PC-3 (cell line): Measurements from ENCODE around the gene CGN. TPM values are rescaled to one million over a fixed set of nuclear protein-coding genes. Genes with fewer than 3 reads are reported as not detected.

Source experiments
- ATAC-seq: fragments of 200-7000 bp; cut with Tn5 transposase; 2 replicates; pipeline ENCODE4 v1.9.1; 2020; ENCODE audit warnings: mild to moderate bottlenecking, moderate library complexity
- BruUV-seq: library from RNA; stranded (reverse); fragments of 400-500 nt; replicated peaks from 2 replicates; lab custom pipeline; 2021; lab: Mats Ljungman, UMichigan
- CTCF ChIA-PET: fragments of 300-600 bp; sonication (Branson Sonifier 250); formaldehyde crosslinking; loops from one replicate; lab custom pipeline; 2022; ENCODE audit warnings: antibody characterized with exemption; lab: Charles Lee
- POLR2A ChIA-PET: fragments of 300-600 bp; sonication (Branson Sonifier 250); formaldehyde crosslinking; loops from one replicate; lab custom pipeline; 2022; ENCODE audit warnings: antibody characterized with exemption; ENCODE audit not compliant: unreplicated experiment; lab: Charles Lee
- DNase-seq: peaks from one replicate; pipeline ENCODE4 v3.0.0-alpha.2; 2015
- H2AFZ ChIP-seq: fragments of 300-600 bp; sonication (generic); 2 replicates; pipeline ENCODE4 v1.6.0; 2016; ENCODE audit warnings: antibody characterized with exemption, low read length
- H3F3A ChIP-seq: fragments of 300-600 bp; sonication (generic); one replicate; pipeline ENCODE4 v1.6.0; 2017; ENCODE audit warnings: antibody characterized with exemption, low read length, control low read depth, mild to moderate bottlenecking; ENCODE audit not compliant: unreplicated experiment
- H3K27ac ChIP-seq: fragments of 300-600 bp; sonication (generic); 2 replicates; pipeline ENCODE4 v1.5.1; 2016; ENCODE audit warnings: mild to moderate bottlenecking, low read length
- H3K27me3 ChIP-seq: fragments of 300-600 bp; sonication (generic); 2 replicates; pipeline ENCODE4 v1.6.1; 2016; ENCODE audit warnings: low read length, mixed read lengths
- H3K36me3 ChIP-seq: fragments of 300-600 bp; sonication (generic); 2 replicates; pipeline ENCODE4 v1.6.1; 2016; ENCODE audit warnings: low read depth, mixed run types, low read length, mixed read lengths
- H3K4me1 ChIP-seq: fragments of 300-600 bp; sonication (generic); 2 replicates; pipeline ENCODE4 v1.5.1; 2016; ENCODE audit warnings: low read length; ENCODE audit not compliant: insufficient read depth
- H3K4me2 ChIP-seq: fragments of 300-600 bp; sonication (generic); 2 replicates; pipeline ENCODE4 v1.6.0; 2016; ENCODE audit warnings: low read length
- H3K4me3 ChIP-seq: fragments of 300-600 bp; sonication (generic); 2 replicates; pipeline ENCODE4 v1.5.1; 2016; ENCODE audit warnings: mild to moderate bottlenecking, low read length, mixed read lengths
- H3K79me2 ChIP-seq: fragments of 300-600 bp; sonication (generic); 2 replicates; pipeline ENCODE4 v1.6.1; 2017; ENCODE audit warnings: low read length, mixed read lengths
- H3K9ac ChIP-seq: fragments of 300-600 bp; sonication (generic); 2 replicates; pipeline ENCODE4 v1.6.0; 2016; ENCODE audit warnings: mild to moderate bottlenecking, low read length
- H3K9me2 ChIP-seq: fragments of 300-600 bp; sonication (generic); replicated peaks from 2 replicates; pipeline ENCODE4 v1.6.1; 2016; ENCODE audit warnings: mixed run types, low read length, mixed read lengths
- H3K9me3 ChIP-seq: fragments of 300-600 bp; sonication (generic); 2 replicates; pipeline ENCODE4 v1.6.1; 2016; ENCODE audit warnings: low read length, mixed read lengths
- H4K20me1 ChIP-seq: fragments of 300-600 bp; sonication (generic); 2 replicates; pipeline ENCODE4 v1.6.1; 2016; ENCODE audit warnings: low read length, mixed read lengths
- CTCF ChIP-seq: fragments of 300-600 bp; sonication (generic); conservative IDR thresholded peaks from 2 replicates; pipeline ENCODE4 v1.5.1; 2017; ENCODE audit warnings: antibody characterized with exemption, low read depth, mild to moderate bottlenecking, low read length
- EZH2 ChIP-seq: fragments of 300-600 bp; sonication (generic); IDR thresholded peaks from one replicate; pipeline ENCODE4 v1.6.1; 2017; ENCODE audit warnings: antibody characterized with exemption, mild to moderate bottlenecking, low read length; ENCODE audit not compliant: unreplicated experiment
- EZH2phosphoT487 ChIP-seq: fragments of 300-600 bp; sonication (generic); IDR thresholded peaks from 2 replicates; pipeline ENCODE4 v1.6.1; 2018; ENCODE audit warnings: mild to moderate bottlenecking, antibody characterized with exemption, low read length, borderline replicate concordance
- intact Hi-C: fragments of 100-400 bp; cut with micrococcal nuclease; formaldehyde crosslinking; loops from 2 replicates; pipeline ENCODE4 v1.9.0; 2023
- total RNA-seq: library from RNA; depleted of rRNA; stranded (reverse); fragments of >200 nt; gene quantifications from 2 replicates; pipeline ENCODE4 v1.2.3, GENCODE V29; 2014

The CGN gene
- total RNA-seq, 1 experiment from 2014 or later = 13.3 TPM

DNA sequence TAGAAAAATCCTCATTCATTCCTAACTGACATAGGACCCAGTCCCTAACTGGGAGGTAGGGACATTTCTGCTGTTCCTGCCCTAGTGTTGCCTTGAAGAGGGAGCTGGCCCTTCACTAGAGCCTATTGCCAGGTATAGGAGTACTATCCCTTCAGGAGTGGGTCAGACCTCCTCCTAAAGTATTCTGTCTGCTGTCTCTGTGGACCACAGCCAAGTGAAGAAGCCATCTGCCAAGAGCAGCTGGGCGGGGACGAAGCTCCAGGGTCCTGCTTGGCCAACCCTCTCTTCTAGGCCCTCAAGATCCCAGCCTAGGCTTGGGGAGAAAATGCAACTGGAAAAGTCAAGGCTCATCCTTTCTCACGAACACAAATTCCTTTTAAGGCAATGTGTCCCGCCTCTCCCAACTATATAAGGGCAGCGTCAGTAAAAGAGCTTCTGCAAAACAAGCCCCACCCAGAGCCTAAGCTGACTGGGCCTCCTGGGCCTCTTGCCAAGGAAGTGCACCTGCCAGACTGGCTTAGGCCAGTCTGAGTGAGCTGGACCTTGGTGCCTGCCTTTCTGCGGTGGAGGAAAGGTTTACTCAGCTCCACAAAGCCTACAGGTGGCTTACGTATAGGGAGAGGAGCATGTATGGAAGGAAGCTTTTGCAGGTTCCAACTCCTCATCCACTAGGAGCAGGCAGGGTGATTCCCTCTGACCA lies 28.3 kb downstream of the CGN start:
- Histone ChIP-seq H3K9me2 (no peaks in the 10 kb centered on the region), H3K9me3 (no peaks in the 10 kb centered on the region), H3F3A (no peaks in the 10 kb centered on the region), H3K4me2 (peak overlapping the region; percentile 79), H3K27ac (peak overlapping the region; percentile 86), H3K27me3 (no peaks in the 10 kb centered on the region), H3K9ac (peak overlapping the region; percentile 72), H3K4me3 (peak overlapping the region; percentile 81), H4K20me1 (peaks cover 34% of the 10 kb centered on the region), H3K79me2 (peaks cover 42% of the 10 kb centered on the region), H3K36me3 (peaks cover 16% of the 10 kb centered on the region; the same call in 1 of the 2 replicates), H3K4me1 (peaks cover 66% of the 10 kb centered on the region), H2AFZ (no peak overlapping the region)
- intact Hi-C loops = loop anchor here (1.0 to 10.0 kb wide), 6 partner anchors 10 to 345 kb away; partner anchors contain the start of genes PIP5K1A, POGZ and VPS72
- ChIA-PET POLR2A (interaction anchor here (0.5 to 1.0 kb wide), 9 partner anchors 9 to 453 kb away, joined by 4 to 8 read pairs (median 4); partner anchors contain the start of genes C2CD4D and CGN), CTCF (interaction anchor here (0.5 to 1.2 kb wide), 8 partner anchors 28 to 910 kb away, joined by 3 to 15 read pairs (median 5); partner anchors contain the start of genes CGN, MRPL9 and PI4KB)
- TF ChIP-seq CTCF = no peak
- no peak for TF ChIP-seq EZH2phosphoT487
- no peak for TF ChIP-seq EZH2
- DNase-seq (peak; percentile 100), ATAC-seq (peak; percentile 69)
- BruUV-seq = TSS peak; percentile 79

GRCh38 chr1:151540021-151540981 lies 29.1 kb downstream of the CGN start, which contains the start of gene TUFT1:
TSS of gene TUFT1 (plus strand) at chr1:151540309. CDS start at chr1:151540367, 58 bp downstream.
- no peaks in the 10 kb centered on the region for H3K9me2 ChIP-seq
- H3K4me2 ChIP-seq = peak within 1 kb of the TSS; percentile 79
- H3K27me3 ChIP-seq = no peaks in the 10 kb centered on the region
- H3K27ac ChIP-seq = peak within 1 kb of the TSS; percentile 86
- peak; percentile 97 for DNase-seq
- peaks cover 13% of the 10 kb centered on the region; the same call in 1 of the 2 replicates for H3K36me3 ChIP-seq
- ChIA-PET POLR2A (interaction anchor here (0.6 to 1.0 kb wide), 11 partner anchors 8 to 1278 kb away, joined by 3 to 8 read pairs (median 4); partner anchors contain the start of genes C2CD4D and CGN), CTCF (interaction anchor here (0.5 to 1.2 kb wide), 7 partner anchors 29 to 223 kb away, joined by 3 to 6 read pairs (median 5); partner anchors contain the start of genes CGN, MRPL9 and PI4KB)
- BruUV-seq = TSS peak; percentile 49
- peak; percentile 77 for ATAC-seq
- peak within 1 kb of the TSS; percentile 5; the same call in 1 of the 2 replicates for H2AFZ ChIP-seq
- H4K20me1 ChIP-seq = peaks cover 34% of the 10 kb centered on the region
- no peak for TF ChIP-seq EZH2
- TF ChIP-seq CTCF = no peak
- TF ChIP-seq EZH2phosphoT487 = no peak
- intact Hi-C loops = loop anchor here (1.0 to 10.0 kb wide), 5 partner anchors 9 to 346 kb away; partner anchors contain the start of genes PIP5K1A, POGZ and VPS72
- H3K9ac ChIP-seq = peak within 1 kb of the TSS; percentile 72
- peaks cover 61% of the 10 kb centered on the region for H3K4me1 ChIP-seq
- peak within 1 kb of the TSS; percentile 81 for H3K4me3 ChIP-seq
- peaks cover 51% of the 10 kb centered on the region for H3K79me2 ChIP-seq
- no peaks in the 10 kb centered on the region for H3F3A ChIP-seq
- no peaks in the 10 kb centered on the region for H3K9me3 ChIP-seq
